HG02759 (cell line): ENCODE results near the gene RILP.
A peak's percentile ranks its signal among the peaks of the same experiment; 100 is the strongest.

Source experiments
- ATAC-seq: cut with Tn5 transposase; IDR thresholded peaks from one replicate; pipeline ENCODE4 v1.9.1; 2021; ENCODE audit warnings: mild to moderate bottlenecking, moderate library complexity; ENCODE audit not compliant: unreplicated experiment

The RILP gene

DNA sequence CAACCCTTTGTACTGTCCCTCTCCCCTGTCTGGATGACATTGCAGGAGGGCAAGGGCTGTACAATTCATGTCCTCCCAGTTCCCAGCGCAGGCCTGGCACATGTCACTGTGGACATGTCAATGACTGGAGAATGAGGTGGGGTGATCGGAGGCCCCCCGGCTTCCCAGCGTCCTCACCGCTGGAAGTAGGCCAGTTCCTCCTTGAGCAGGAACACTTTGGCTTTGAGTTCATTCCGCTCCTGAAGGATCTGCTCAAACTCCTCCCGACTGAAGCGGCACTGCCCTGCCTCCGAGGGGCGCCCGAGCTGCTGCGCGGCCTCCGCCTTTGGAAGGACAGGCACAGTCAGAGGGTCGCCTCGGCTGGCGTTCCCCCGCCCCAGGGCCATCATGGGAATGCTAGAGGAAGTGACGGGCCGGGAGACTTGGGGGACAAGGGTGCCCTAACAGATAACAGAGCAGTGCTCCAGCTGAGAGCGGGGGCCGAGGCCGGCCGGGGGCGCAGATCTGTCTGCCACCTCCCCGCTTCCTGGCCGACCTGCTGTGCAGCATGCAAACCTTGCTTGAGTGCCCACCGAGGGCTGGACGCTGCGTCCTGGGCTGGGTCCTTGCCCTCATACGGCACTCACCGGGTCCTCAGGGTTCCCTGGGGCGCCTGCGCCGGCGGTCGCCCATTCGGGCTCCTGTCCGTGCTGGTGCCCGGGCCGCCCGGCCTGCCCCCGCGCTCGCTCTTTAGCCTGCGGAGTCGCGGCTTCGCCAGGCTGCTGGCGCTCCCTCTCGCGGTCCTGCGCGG, 1.3 kb downstream of the RILP start:
- ATAC-seq: peak; percentile 0

DNA sequence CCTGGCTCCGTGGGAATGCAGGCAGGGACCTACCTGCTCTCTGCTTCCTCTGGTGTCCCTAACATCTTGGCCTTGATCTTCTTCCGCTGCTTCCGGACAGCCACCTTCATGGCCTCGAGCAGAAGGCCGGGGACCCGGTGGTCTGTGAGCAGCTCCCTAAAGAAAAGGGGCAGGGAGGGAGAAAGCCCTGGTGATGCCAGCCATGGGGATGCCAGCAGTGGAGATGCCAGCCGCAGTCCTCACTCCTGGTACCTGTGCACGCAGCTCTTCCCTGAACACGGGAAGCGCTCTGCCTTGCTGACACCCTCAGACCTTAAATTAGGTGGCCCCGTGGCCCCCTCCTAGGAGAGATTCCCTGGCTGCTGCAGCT, 1.9 kb downstream of the RILP start:
- no peak for ATAC-seq

DNA sequence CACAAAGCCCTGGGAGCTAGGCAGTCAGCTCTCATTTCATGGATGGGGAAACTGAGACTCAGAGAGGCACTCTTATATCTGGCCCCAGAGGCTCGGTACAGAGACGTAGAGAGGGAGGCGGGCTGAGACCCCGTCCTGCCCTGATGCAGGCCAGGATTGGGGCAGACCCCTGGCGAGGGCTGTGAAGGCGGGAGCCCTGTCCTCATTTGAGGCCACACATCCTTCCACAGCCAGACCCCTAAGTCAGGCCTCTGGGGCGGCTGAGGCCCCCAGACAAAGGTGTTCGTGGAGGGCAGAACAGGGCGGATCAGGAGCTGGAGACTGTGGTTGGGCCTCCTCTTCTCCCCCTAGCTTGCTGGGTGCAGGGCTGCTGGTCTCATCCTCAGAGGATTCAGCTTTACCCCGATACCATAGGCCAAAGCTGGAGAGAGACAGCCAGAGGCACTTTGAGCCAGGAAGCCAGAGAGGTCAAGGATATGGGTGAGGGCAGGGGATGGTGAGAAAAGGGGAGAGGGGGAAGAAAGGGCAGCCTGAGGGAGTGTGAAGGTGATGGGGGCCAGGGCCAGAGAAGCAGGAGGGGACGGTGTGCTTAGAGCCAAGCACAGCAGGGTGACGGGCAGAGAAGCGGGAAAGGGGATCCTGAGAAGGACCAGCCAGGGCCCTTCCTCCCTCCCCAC, 3.3 kb downstream of the RILP start:
- no peak for ATAC-seq

DNA sequence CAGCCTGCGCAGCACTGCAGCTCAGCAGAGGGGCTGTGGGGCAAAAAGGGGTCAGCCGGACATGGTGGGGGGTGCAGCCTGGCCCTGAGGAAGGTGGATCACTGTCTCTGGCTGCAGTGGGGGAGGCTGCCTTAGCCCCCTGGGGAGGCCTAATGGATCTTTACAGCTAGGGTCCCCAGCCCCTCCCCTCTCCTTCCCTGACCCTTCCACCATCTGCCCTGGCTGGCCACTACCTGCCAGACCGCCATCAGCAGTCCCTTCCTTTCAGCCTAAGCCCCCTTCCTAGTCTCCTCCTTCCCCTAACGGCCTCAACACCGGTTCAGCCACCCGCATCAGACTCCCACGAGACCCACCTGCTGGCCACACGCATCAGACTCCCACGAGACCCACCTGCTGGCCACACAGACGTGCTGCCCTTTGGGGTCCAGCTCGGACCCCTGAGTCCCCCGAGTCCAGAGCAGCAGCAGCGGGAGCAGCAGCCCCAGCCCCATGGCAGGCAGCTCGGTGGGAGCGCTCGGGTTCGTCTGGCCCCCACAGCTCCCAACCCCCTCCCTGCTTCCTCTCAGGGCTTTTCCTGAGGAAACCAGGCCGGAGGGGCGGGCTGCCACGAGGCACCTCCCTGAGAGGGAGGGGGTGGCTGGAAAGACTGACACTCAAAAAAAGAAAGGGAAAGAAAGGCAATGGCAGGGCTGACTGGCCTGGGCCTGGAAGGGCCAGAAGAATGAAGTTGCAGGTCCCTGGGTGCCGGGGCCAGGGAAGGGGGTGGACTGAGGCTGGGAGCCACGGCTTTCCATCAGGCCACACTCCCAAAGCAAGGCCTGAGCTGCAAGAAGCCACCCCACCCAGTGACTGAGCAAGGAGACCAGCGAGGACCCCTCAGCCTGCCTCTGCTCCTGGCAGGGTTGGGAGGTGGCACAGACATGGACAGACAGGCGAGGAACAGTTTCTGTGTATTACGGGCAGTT, 4.2 kb downstream of the RILP start, which contains the start of gene SCARF1:
TSS of gene SCARF1 (minus strand) at position 526 of the 965 bp plus-strand sequence. CDS start at position 491, 35 bp downstream.
- ATAC-seq: no peak

DNA sequence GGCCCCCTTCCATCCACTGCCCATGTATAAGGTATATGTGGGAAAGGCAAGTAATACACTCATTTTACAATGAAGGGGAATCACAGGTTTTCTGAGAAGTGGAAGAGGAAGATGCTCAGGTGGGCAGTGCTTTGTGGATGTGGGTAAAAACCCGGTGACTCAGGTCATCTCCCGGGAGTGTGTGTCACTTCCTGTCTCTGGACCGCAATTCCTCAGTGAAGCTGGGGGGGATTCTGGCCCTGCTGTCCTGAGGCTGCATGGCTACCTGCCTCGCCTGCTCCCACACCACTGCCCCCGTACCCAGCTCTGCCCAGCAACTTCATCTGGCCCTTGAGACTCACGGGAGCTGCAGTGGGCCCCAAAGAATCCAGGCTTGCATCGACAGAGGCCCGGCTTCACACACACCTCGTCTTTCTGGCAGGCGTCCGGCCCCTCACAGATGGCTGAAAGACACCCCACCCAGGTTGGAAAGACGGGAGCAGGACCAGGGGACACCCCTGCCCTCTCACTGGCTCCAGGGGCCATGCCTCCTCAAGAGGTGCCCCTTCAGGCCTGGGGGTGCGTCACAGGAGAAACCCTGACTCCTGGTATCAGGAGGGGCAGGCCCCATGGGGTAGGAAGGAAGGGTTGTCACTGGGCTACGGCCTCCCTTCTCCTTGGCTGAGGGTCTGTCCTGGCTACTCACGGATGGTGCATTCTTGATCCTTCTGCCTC, 5.0 kb downstream of the RILP start:
- ATAC-seq: no peak

DNA sequence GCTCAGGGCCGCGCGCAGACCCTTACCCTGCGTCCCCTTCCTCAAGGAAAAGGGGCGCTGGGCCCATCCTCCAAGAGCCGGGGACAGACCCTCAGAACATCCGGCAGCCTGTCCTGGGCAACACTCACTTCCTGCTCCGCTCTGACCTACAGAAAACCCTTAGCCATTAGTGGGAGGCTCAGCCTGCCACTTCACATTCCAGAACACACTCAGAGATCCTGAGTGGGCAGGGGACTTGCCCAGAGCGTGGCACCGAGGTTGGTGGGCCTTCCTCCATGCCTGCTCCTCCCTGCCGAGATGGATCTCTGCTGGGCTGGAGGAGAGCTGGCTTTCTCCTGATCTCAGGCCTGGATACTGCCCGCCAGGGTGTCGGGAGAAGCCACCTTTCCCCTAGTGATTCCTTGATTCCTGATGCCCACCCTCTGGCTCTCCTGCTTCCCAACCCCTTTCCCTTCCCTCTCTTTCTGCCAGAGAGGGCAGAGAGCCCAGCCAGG, 5.6 kb downstream of the RILP start:
- ATAC-seq: peak; percentile 1

DNA sequence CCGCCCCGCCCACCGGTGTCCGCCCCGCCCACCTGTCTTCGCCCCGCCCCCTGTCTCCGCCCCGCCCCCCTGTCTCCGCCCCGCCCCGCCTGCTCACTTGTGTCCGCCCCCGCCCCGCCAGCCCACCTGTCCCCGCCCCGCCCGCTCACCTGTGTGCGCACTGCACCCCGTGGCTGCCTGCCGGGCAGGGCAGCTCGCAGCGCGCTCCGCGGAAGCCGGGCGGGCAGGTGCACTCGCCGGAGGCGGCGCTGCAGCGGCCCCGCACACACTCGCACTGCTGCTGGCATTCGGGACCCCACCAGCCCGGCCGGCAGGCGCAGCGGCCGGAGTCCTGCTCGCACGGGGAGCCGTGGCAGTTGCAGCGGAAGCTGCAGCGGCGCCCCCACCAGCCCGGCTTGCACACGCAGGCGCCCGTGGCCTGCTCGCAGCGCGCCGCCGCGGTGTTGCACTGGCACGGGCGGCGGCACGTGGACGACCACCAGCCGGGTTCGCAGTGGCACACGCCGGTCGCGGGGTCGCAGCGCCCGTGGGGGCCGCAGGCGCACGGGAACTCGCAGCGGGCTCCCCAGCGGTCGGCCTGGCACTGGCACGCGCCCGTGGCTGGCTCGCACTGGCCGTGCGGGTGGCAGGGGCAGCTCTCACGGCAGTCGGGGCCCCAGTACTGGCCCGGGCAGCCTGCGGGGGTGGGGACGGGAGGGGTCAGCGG, 6.2 kb downstream of the RILP start:
- ATAC-seq: peak; percentile 32

DNA sequence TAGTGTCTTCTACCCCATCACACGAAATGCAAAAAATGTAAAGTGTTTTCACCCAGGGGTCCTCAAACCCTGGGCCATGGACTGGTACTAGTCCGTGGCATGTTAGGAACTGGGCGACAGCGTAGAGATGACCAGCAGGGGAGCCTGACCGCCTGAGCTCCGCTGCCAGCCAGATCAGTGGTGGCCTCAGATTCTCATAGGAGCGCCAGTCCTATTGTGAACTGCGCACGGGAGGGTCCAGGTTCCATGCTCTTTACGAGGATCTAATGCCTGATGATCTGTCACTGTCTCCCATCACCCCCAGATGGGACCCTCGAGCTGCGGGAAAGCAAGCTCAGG, 8.6 kb downstream of the RILP start:
- no peak for ATAC-seq

DNA sequence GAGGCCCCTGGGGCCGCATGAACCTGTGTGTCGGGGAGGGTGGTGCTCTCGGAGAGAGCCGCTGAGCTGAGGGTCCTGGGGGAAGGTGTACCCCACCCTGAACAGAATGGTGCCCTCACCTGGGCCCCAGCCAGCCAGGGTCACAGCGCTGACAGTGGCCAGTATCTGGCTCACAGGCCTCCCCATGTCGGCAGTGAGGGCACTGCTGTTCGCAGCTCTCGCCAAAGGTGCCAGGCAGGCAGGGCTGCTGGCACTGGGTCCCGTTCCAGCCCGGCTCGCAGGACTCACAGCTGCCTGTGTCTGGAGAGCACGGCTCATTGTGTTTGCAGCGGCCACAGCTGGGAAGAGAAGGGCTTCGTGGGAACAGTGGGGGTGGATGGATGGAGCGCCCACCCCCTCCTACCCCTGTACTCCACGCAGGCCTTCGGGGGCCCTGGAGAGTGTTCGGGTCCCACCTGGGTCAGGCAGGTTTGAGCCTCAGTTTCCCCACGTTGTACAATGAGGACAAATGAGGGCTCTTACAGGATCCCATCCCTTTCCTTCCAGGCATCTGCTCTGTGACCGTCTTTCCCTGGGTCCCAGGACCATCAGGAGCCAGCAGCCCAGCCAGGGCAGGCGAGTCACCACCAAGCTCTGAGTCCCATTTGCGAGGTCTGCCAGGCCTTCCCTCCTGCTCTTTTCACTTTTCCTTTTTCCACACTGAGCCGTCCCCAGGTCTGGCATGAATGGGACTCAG, 9.2 kb downstream of the RILP start:
- no peak for ATAC-seq

DNA sequence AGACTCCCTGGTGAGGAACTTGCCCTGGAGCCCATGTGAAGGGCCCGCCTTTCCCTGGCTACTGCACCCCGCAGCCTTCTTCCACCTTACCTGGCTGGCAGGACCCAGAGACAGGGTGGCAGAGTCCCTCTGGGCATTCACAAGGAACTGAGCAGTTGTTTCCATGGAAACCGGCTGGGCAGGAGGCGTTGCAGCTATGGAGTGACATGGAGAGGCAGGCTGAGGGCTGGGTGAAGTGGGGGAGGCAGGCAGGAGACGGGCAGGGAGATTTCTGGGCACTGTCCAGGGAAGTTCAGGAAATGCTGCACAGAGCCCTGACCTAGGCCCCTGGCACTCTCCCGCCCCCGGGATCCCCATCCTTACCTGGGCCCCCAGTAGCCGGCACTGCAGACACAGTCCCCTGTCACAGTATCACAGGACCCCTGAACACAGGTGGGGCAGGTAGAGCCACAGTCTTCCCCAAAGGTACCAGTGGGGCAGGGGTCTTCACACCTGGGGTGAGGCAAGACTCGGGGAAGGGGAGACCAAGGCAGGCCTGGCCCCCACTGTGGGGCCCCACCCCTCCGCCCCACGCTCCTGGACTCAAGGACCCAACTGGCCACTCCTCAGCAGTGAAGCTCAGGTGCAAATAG, 10.0 kb downstream of the RILP start:
- no peak for ATAC-seq

DNA sequence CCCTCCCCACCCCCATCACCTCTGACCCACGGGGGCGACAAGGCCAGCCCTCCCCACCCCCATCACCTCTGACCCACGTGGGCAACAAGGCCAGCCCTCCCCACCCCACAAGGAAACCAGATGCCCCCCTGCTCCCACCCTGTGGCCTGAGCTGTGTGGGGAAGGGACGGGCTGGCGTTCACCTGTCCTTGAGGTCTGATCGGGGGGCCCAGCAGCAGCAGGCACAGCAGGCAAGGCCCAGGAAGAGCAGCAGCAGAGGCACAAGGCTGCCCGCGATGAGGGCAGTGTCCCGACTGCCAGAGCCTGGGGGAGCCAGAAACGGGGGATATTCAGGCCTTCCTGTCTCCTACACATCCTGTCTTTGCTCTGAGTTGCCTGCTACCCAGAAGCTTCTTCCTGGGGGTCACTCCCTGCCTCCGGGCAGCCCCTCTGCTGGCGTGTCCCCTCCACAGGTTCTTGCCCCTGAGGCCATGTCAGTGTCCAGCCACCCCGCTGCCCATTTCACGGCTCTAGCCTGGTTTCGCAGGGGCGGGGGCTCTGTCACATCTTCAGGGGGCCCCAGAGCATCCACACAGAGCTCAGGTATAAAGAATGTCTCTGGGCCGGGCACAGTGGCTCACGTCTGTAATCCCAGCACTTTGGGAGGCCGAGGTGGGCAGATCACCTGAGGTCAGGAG, 10.9 kb downstream of the RILP start:
- no peak for ATAC-seq

DNA sequence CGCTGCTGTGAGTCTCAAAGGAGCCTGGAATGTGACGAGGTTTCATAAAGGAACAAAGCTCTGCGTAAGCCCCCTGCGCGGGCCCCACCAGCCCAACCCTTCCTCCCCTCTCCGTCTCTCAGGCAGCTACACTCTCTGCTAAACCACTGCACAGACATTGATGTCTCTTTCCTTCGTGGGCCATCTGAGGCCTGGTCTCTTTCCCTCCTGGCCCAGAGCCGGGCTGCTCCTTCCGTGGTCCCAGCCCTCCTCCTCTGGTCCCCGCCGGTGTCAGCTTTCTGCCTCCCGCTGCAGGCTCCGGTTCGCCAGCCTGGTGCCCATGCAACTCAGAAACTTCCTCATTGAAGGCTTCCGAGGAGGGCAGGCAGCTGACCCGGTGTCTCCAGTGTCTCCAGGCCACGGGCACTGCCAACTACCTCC, 11.5 kb downstream of the RILP start:
- ATAC-seq: no peak

DNA sequence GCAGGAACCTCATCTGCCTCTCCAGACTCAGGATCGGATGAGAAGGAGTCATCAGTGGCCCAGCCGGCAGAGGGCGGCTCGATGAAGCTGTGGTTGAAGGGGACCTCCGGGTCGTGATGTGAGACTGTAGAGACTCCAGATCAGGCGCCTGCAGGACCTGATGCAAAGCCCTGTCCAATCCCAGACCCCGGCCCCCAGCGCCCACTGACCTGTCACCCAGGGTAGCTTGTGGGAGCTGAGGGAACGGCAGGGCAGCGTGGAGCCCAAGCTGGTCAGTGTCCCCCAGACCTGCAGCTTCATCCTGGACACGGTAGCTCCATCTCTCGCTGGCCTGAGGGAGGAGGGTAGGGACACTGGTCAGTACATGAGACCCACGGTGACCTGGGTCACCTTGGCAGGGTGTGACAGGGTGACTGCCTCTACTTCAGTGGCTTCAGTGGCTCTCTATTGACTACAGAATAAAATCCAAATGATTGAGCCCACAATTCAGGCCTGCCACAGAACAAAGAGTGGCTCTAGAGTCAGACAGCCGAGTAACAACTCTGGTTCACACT, 12.9 kb downstream of the RILP start:
- no peak for ATAC-seq

DNA sequence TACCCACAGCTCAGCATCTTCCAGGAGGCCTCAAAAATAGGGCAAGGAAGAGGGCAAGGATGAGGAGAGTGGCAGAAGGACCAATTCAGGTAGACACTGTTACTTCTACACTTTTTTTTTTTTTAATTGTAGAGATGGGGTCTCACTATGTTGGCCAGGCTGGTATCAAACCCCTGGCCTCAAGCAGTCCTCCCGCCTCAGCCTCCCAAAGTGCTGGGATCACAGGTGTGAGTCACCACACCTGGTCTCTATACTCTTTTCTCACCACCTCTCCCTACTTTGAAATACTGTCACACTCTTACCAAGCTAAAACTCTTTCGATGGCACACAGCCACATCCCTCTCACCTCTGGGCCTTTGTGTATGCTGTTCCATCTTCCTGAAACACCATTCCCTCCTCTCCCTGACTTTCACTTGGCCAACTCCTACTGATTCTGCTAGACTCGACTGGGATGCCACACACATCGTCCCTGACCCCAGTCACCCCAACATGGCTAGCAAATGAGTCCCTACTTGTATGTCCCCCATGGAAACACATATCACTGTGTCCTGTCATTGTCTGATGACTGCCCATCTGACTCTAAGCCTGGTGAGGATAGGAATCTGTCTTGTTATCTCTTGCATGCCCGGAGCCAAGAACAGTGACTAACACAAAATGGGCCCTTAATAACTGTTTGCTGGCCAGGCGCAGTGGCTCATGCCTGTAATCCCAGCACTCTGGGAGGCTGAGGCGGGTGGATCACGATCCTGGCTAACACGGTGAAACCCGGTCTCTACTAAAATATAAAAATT, 13.8 kb downstream of the RILP start:
- ATAC-seq: no peak

DNA sequence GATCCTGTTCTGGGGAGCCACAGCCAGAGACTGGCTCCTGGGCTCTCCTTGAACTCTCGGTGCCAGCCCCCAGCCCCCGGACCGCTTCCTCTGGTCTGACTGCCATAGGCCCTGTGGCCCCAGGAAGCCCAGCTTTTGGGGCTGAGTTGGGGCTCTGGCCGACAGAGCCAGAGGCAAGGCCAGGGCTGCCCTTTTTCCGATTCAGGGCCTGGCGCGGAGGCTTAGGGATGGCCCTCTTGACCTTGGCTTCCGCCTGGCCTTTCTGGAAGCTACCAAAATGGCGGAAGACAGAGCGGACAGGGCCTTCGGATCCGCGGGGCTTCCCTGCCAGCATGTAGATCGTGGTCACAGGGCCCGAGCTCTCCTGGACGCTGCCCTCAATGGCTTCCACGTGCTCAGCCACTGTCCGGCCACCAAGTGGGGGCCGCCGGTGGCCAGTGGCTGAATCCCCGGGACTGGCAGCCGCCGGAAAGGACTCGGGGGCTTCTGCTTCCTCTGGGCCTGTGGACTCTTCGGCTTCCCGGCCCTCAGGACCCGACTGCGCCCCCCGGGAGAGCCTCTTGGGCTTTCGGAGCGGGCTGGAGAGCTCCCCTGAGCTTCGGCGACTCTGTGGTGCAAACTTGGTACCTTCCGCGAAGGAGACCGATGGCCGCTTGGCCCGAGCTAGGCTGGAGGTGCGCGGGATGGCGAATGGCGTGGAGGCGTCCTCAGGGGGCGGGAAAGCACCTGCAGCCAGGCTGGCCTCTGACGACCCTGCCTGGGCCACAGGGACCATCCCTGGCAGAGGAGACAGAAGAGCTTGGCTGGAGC, 14.6 kb downstream of the RILP start:
- ATAC-seq: no peak

DNA sequence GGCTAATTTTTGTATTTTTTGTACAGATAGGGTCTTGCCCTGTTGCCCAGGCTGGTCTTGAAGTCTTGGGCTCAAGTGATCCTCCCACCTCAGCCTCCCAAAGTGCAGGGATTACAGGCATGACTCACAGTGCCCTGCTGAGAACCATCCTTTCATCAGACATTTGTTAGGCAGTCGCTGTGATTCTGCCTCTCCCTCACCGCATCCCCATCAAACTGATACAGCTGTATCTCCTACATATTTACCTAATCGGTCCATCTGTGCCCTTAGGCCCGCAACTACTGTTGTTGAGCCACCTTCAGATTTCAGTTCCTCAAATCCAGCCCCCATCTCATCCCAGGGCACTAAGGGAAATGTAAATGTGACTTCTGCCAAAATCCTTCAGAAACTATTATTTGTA, 19.0 kb downstream of the RILP start:
- no peak for ATAC-seq
